Activated CD8-positive, alpha-beta memory T cell treated with anti-CD3 and anti-CD28 coated beads for 1 hour (primary cell): Measurements from ENCODE around the gene LVRN.
"Not testable (repeated sequence)": the region's sequence is repeated elsewhere in the genome, so short reads cannot be mapped to it uniquely, and the experiment has no call there.

ENCODE experiments used
- DNase-seq, 2 donors: peaks; one replicate each; pipeline ENCODE4 v3.0.0-alpha.2; 2020; ENCODE audit warnings: low read depth in 1 of 2; ENCODE audit errors: extremely low read depth in 1 of 2

LVRN gene, protein sequence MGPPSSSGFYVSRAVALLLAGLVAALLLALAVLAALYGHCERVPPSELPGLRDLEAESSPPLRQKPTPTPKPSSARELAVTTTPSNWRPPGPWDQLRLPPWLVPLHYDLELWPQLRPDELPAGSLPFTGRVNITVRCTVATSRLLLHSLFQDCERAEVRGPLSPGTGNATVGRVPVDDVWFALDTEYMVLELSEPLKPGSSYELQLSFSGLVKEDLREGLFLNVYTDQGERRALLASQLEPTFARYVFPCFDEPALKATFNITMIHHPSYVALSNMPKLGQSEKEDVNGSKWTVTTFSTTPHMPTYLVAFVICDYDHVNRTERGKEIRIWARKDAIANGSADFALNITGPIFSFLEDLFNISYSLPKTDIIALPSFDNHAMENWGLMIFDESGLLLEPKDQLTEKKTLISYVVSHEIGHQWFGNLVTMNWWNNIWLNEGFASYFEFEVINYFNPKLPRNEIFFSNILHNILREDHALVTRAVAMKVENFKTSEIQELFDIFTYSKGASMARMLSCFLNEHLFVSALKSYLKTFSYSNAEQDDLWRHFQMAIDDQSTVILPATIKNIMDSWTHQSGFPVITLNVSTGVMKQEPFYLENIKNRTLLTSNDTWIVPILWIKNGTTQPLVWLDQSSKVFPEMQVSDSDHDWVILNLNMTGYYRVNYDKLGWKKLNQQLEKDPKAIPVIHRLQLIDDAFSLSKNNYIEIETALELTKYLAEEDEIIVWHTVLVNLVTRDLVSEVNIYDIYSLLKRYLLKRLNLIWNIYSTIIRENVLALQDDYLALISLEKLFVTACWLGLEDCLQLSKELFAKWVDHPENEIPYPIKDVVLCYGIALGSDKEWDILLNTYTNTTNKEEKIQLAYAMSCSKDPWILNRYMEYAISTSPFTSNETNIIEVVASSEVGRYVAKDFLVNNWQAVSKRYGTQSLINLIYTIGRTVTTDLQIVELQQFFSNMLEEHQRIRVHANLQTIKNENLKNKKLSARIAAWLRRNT

DNA sequence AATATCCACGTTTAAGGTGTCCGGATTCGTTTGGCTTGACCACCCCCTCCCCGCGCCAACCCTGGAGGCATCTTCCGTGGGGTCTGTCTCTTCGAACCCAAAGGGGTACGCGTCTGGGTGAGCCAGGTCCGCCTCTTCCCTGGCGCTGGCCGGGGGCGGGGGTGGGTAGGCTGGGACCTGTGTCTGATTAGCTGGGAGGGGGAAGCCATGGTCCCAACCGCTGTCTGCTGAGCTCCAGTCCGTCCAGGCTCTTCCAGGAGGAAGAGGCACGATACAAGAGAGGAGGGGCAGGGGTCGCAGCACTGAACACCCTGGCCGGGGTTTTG is at the start of gene LVRN:
LVRN (plus strand) TSS at position 237 of the 326 bp plus-strand sequence. CDS start 143 bp downstream, outside the sequence.
- DNase-seq, result no peak

DNA sequence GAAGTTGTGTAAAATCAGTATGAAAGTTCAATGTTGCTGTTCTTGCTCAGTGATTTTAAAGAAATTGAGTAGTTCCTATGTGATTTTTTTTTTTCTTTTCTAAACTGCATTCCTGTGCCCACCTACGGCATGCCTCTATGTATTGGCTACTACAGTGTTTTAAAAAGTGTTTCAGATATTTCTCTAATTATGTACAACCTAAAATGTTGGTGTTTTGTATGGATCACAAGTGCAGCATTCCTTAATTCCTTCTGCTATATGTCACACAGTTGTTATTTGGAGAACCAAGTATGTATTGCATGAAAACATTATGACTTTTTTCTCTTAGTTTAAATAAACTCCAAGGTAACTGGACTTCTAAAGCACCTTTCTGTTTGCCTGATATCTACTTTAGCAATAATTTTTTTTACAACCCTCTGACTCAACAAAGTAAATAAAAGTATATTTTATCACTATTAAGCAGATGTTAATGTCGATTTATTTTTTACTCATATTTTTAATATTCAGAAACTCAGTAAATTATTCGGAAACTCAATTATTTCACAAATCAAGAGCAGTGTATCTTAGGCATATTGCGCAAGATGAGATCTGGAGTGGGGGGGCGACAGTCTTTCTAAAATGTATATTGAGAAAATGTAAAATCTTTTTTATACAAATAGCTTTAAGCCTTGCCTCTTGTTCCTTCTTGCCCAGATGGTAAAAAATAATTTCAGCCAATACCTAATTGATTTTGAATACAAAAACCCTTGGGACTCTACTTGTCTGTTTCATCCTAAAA is 48.5 kb upstream of the LVRN start:
- DNase-seq, result not testable (repeated sequence)

DNA sequence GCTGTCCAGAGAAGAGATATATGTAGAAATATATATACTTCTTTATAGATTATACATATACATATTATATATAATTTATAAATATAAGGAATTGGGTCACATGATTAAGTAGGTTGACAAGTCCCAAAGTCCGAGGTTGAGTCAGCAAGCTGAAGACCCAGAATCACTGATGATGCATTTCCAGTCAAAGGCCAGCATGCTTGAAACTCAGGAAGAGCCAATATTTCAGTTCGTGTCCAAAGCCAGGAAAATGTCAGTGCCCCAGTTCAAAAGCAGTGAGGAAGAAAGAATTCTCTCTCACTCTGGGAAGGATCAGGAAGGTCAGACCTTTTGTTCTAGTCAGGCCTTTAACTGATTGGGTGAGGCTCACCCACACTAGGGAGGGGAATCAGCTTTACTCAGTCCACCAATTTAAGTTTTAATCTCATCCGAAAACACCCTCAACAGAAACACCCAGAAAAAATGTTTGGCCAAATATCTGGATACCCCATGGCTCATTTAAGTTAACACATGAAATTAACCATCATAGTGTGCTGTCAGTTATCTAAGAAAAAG is 42.0 kb upstream of the LVRN start:
- DNase-seq, result no peak

DNA sequence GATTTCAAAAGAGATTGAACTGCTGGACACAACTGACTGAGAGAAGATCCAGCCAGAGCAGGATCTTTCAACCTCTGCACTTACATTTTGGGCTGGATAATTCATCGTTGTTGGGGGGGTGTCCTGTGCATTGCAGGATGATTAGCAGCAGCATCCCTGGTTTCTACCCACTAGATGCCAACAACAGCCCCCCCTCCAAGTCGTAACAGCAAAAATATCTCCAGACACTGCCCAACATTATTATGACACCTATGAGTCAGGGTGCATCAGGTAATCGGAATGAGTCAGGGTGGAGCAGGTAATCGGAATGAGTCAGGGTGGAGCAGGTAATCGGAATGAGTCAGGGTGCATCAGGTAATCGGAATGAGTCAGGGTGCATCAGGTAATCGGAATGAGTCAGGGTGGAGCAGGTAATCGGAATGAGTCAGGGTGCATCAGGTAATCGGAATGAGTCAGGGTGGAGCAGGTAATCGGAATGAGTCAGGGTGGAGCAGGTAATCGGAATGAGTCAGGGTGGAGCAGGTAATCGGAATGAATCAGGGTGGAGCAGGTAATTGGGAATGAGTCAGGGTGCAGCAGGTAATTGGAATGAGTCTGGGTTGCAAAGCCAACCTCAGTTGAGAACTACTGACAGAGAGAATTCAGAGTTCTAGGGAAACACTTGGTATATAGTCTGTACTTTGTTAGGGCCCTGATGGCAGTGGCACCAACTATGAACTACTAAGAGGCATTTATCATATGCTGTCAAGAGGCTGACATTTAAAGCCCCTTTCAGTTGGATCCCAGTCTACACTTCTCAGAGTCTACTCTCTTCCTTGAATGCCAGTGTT is 33.5 kb upstream of the LVRN start:
- not testable (repeated sequence) for DNase-seq

DNA sequence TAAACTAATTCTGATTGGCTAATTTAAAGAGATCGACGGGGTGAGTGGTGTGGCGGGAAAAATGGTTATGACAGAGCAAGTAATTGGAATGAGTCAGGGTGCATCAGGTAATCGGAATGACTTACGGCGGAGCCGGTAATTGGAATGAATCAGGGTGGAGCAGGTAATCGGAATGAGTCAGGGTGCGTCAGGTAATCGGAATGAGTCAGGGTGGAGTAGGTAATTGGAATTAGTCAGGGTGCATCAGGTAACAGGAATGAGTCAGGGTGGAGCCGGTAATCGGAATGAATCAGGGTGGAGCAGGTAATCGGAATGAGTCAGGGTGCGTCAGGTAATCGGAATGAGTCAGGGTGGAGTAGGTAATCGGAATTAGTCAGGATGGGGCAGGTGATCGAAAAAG is 32.1 kb upstream of the LVRN start:
- not testable (repeated sequence) for DNase-seq

DNA sequence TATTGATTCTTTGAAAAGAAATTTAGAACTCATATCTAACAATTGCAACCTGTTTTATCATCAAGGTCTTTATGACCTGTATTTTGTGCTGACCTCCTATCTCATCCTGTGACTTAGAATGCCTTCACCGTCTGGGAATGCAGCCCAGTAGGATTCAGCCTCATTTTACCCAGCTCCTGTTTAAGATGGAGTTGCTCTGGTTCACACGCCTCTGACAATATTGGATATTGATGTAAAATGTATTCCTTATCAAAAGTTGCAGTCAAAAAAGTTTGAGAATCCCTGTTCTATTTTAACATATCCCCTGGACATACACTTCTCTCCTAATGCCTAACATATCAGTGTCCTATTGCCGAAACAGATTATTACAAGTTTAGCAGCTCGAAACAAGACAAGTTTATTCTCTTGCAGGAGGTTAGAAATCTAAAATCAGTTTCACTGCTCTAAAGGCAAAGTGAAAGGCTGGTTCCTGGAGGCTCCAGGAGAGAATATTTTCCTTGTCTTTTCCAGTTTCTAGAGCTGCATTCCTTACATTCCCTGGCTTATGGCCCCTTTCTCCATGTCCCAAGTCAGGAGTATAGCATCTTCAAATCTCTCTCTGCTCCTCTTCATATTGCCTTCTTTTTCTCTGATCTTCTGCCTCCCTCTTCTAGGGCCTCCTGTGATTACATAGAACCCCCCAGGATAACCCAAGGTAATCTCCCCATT is 31.5 kb upstream of the LVRN start:
- no peak for DNase-seq

DNA sequence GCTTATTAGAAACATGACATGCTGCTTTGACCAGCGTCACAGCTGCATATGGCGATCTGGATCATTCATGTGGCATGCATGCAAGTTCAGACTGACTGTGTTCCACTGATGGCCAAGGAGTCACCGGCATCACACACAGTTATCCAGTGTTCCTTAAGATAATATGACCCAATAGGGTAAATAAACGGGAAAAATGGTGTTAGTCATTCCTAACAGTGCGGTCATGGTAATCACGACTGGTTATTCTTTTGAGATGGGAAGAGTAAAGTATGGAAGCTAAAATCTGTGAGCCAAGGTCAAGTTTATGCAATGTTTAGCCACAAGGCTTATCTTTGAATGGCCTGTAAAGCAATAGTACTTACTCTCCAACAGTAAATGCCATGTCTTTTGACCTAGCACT is 29.3 kb upstream of the LVRN start:
- no peak for DNase-seq

DNA sequence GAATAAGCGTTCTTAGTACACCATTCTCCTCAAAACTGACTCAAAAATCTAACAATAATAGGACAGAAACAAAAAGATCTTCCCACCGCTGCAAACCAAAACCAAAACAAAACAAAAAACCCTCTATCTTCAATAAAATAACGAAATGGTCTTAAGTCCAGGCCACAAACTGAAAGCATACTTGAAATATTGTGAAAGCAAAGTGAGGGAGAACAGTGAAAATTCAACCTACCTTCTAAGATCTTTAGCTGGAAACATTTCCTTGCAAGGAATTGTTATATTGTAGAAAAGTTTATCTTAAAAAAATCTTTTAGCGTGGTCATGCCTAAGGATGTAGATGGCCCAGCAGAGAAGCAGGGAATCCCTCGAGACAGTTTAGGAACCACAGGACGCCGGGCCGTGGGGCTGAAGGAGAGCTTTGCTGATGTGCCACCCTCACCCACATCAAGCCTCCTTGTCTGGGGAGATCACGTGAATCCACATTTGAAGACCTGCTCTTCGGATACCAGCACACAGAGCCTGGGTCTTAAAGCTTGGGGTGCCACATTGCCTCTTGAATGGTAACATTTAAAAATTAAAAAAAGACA is 27.8 kb upstream of the LVRN start:
- DNase-seq, result no peak

DNA sequence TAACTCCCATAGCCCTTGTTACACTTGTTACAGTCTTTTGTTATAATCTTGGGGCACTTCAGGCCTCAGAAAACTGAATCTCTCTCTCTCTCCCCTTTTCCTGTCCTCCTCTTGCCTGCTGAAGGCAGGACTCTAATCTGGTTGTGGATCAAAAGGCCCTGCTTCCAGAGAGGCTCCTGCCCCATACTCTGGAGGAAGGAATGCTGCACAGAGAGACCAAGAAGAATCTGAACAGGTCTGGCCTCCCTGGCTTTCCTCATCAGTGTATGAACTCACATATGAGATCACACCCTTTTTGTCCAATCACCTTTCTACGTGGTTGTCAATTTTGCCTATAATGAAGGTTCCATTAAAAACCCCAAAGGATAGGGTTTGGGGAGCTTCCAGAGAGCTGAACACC is 26.2 kb upstream of the LVRN start:
- no peak for DNase-seq

DNA sequence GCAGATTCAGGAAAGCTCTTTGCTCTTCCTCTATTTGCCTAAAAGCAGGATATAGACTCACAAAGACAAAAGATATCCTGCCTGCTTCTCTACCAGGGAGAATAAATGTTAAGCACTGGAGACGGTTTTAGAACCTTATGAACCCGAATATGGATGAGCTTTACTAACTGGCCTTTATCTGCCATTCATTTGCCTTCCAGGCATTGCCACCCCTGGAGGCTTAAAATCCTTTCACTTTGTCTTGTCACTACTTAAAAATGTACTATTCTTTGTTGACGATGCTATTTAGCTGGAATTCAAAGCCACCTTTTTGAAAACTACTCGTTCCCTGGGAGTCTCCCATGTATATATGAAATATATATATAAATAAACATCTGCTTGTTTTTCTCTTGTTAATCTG is 23.2 kb upstream of the LVRN start:
- DNase-seq, result no peak

DNA sequence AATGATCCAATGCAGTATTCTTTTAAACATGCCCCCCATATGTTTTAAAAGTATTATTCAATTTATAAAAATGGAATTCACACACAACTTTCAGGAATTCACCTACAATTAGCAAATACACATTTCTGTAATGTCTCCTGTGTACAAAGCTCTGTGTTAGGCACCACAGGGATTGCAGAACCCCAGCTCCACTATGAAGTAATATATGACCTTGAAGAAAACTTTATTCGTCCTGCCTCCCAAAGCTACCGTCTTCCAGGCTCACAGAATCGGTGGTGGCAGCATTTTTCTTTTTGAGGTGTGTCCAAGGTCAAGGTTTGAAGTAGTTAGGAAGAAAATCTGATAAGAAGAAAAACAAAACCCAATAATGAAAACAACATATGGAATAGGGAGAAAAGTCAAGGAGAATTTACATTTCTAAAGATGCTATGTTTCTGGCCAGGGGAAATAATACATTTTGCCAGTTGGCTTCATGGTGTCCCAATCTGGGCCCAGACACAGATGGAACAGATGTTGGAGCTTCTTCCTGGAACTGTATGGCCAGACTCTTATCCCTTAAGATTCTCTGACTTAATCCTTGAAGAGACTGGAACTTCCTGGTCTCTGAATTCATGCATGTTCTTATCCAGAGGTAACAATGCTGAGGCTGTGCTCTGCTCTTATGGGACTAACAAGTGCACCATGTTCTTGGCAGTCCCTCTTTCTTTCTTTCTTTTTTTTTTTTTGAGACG is 22.0 kb upstream of the LVRN start:
- DNase-seq, result no peak

DNA sequence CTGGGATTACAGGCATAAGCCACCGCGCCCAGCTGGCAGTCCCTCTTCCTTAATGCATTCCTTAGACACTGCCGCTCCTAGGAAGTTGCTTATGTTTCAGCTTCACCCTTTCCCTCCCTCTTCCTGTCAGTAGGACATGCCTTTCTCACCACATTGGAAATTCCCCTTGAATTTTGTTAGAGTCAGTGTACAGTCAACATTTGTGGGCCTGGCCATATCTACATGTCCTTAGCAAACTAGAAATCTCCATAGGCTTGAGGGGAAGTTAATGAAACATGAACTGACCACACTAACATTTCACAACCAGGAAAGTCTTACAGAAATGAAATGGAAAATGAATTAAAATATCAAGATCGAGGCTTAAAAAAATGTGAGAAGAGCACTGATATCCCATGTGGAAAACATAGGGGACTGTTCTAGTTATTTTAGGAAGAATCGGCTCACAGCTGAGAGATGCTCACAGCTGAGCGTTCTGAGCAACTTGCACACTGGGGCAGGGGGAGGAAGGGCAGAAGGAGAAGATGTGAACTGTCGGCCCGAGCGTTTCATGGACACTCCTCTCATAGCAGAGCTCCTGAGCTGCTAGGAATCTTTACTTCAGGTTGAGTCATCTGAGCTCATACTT is 21.1 kb upstream of the LVRN start:
- DNase-seq, result no peak

DNA sequence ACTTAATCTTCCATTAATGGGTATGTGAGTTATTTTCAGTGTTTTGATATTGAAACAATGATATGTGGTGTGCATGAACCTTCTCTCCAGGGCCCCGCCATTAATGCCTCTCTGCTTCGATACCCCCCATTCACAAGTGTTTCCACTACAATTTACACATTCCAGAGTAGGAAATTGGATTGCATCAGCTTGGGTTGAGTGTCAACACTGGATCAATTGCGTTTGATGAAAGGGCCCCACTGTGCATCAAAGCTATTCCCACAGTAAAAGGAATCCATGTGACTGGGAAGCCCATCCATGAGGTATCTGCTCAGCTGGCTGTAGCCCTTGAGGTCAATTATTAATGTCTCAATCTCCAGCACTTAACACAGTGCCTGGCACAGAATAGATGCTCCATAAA is 17.8 kb upstream of the LVRN start:
- DNase-seq, result no peak

DNA sequence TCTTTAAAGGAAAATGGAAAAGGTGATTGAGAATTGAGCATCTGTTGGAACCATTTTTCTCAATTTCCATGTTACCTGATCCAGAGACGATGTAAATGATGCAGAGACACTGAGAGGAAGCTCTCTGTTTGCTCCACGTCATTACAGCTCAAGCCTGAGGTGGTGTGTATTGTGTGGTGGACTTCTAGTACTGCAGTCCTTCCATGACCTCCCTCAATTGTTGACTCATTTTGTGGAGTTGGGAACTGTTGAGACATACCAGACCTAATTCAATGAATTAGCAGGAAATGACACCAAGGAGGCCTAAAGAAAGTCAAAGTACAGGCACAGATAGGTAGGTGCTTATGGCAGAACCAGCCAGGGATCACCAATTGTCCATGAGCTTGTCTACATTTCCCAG is 15.6 kb upstream of the LVRN start:
- no peak for DNase-seq

DNA sequence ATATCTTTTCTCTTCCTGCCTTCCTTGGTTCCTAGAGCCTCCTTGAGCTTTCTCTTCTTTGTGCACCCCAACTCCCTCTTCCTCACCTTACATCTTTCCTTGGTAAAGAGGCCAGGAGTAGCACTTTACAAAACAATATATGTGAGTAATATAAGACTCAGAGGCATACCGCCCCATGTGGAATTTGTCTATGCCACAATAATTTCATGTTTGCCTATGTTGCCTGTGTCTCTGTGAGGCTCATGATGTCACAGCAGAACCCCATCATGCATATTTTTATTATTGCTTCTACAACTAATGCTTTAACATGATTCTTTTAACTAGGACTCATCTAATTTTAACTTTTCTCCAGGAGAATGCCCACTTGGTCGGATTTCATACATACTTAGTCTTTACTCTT is 15.0 kb upstream of the LVRN start:
- DNase-seq, result no peak

DNA sequence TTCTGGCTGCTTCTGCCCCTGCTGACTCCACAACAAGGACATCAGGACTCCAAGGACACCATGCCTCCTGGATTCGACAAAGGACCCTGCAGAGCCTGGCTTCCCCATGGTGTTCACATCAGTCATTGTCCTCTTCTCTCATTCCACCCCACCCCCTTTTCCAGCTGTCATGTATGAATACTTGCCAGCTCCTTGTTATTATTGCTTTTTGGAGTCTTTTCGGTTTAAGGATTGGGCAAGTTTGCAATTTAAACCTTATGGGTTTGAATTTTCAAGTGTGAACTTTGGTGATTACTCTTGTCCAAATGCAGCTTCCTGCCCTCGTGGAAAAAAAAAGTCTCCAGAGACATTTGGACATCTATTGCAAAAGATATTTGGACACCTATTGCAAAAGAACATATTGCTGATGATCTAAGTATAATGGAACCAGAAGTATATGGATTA is 14.2 kb upstream of the LVRN start:
- no peak for DNase-seq

DNA sequence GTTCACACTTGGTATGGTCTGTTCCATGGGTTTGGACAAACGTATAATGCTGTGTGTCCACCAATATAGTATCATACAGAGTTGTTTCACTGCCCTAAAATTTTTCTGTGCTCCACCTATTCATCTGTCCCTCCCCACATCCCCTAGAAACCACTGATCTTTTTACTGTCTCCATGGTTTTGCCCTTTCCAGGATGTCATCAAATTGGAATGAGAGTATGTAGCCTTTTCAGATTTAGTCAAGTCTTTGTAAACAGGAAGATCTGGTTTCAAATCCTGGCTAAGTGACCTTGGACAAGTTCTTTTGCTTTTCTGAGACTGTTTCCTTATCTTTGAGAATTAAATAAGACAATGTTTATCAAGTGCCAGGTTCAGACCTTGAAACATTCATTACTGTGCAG is 13.2 kb upstream of the LVRN start:
- no peak for DNase-seq

DNA sequence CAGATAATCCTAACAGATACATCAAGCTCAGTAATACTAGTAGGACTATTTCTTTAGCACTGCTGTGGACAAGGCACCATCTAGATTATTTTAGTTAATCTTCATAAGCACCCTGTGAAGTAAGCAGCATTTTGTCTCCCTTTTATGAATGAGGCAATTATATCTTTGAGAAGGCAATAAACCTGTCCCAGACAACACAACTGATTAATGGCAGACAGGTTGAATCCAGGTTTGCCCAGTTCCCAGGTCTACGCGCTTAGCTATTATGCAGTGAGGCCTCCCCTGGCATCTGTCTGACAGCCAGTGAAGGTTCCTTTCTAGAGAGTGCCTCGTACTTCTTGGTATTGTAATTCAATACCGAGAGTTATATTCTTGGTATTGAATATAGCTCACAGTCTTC is 9.7 kb upstream of the LVRN start:
- DNase-seq, result no peak
